Measurements from ENCODE around the gene OPCML. TPM values are rescaled to one million over a fixed set of nuclear protein-coding genes. Genes with fewer than 3 reads are reported as not detected.

The OPCML gene
- total and polyA plus RNA-seq, 2 donors (not counting 1 experiment from before 2014, with no cell fraction given), result not detected

- H3K27ac ChIP-seq (ENCODE audit: low read length in 2 of 2), result no peak overlapping the region
- H3K9ac ChIP-seq (ENCODE audit: low read length), result no peak overlapping the region
- POLR2A ChIA-PET, result no interaction called here
- intact Hi-C loops (cut with micrococcal nuclease), result no loop called here
- H3K79me2 ChIP-seq (ENCODE audit: control insufficient read depth, insufficient read depth, low read length), result no peaks in the 10 kb centered on the region
- Mint-ChIP-seq H3K27ac (no peak overlapping the region), H3K9me3 (ENCODE audit: insufficient read depth) (peaks cover 8% of the 10 kb centered on the region), H3K27me3 (no peaks in the 10 kb centered on the region), H3K4me3 (no peak overlapping the region), H3K4me1 (no peaks in the 10 kb centered on the region)
- CTCF ChIA-PET, result no interaction called here
- H2AFZ ChIP-seq (ENCODE audit: insufficient read depth, low read depth, low read length, poor library complexity, severe bottlenecking), result no peak overlapping the region
- H3K4me1 ChIP-seq (ENCODE audit: control insufficient read depth in 2 of 2, insufficient read depth in 2 of 2, low read length in 2 of 2), result no peaks in the 10 kb centered on the region
- no peaks in the 10 kb centered on the region for H4K20me1 ChIP-seq (ENCODE audit: control insufficient read depth, insufficient read depth, low read length, poor library complexity, severe bottlenecking)
- H3K9me3 ChIP-seq (ENCODE audit: control extremely low read depth in 1 of 3, control insufficient read depth in 2 of 3, insufficient read depth in 1 of 3, low read length in 2 of 3), result no peaks in the 10 kb centered on the region
- WGBS (ENCODE audit: insufficient coverage), result 100% methylated on average over 1 of the region's 2 CpGs
- TF ChIP-seq EZH2 (IDR thresholded peaks at IDR 0.05; ENCODE audit: borderline replicate concordance, insufficient read depth, low read depth, low read length, poor library complexity, severe bottlenecking) (no peak), CTCF (IDR thresholded peaks at IDR 0.05) (no peak)
- no peak overlapping the region for H3K4me2 ChIP-seq (replicated peaks; ENCODE audit: low read depth, low read length, poor library complexity, severe bottlenecking)
- H3K4me3 ChIP-seq (ENCODE audit: control extremely low read depth in 1 of 5, extremely low read depth in 1 of 5, insufficient read depth in 1 of 5, low read depth in 2 of 5, low read length in 4 of 5), result no peak overlapping the region
- DNase-seq (no peak), ATAC-seq (ENCODE audit: low read depth) (no peak)
- H3K27me3 ChIP-seq (replicated peaks in 1 of 4; ENCODE audit: control extremely low read depth in 1 of 4, control insufficient read depth in 3 of 4, insufficient read depth in 4 of 4, low read length in 3 of 4), result no peaks in the 10 kb centered on the region
- H3K36me3 ChIP-seq (replicated peaks in 1 of 2; ENCODE audit: control extremely low read depth in 1 of 2, control insufficient read depth in 1 of 2, extremely low read depth in 1 of 2, insufficient read depth in 2 of 2, low read length in 1 of 2), result no peaks in the 10 kb centered on the region
Observed at GRCh38 chr11:132563050-132563449, 969.3 kb downstream of the OPCML start.

DNA sequence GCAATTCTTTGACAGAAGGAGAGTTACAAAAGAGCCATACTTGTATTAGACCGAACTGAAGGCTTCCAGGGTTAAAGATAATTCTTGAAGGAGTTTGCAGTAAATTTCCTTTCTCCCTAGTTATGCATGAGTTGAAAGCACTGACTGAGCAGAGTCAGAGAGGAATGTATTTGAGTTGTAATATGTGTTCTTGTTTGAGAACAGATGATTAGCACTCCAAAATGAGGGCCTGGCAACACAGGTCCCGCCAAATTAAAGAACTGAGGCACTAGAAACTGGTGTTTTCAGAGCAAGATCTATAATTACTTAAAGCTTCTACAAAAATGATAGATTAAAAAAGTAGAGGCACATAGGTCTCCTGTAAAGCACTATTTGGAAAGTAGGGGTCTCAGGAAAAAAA, 970.4 kb downstream of the OPCML start:
- no peaks in the 10 kb centered on the region for H3K27me3 Mint-ChIP-seq
- no peaks in the 10 kb centered on the region for H3K4me1 ChIP-seq (ENCODE audit: control insufficient read depth in 2 of 2, insufficient read depth in 2 of 2, low read length in 2 of 2)
- H3K36me3 ChIP-seq (replicated peaks in 1 of 2; ENCODE audit: control extremely low read depth in 1 of 2, control insufficient read depth in 1 of 2, extremely low read depth in 1 of 2, insufficient read depth in 2 of 2, low read length in 1 of 2), result no peaks in the 10 kb centered on the region
- no peaks in the 10 kb centered on the region for H3K9me3 ChIP-seq (ENCODE audit: control extremely low read depth in 1 of 3, control insufficient read depth in 2 of 3, insufficient read depth in 1 of 3, low read length in 2 of 3)
- no peak for TF ChIP-seq CTCF (IDR thresholded peaks at IDR 0.05)
- no peak for TF ChIP-seq EZH2 (IDR thresholded peaks at IDR 0.05; ENCODE audit: borderline replicate concordance, insufficient read depth, low read depth, low read length, poor library complexity, severe bottlenecking)
- intact Hi-C loops (cut with micrococcal nuclease), result no loop called here
- H3K9me3 Mint-ChIP-seq (ENCODE audit: insufficient read depth), result peaks cover 6% of the 10 kb centered on the region
- no peak overlapping the region for H3K9ac ChIP-seq (ENCODE audit: low read length)
- ATAC-seq (ENCODE audit: low read depth) (no peak), DNase-seq (no peak)
- no peaks in the 10 kb centered on the region for H3K79me2 ChIP-seq (ENCODE audit: control insufficient read depth, insufficient read depth, low read length)
- H2AFZ ChIP-seq (ENCODE audit: insufficient read depth, low read depth, low read length, poor library complexity, severe bottlenecking), result no peak overlapping the region
- ChIA-PET POLR2A (no interaction called here), CTCF (no interaction called here)
- no peak overlapping the region for H3K4me2 ChIP-seq (replicated peaks; ENCODE audit: low read depth, low read length, poor library complexity, severe bottlenecking)
- no peaks in the 10 kb centered on the region for H3K4me1 Mint-ChIP-seq
- WGBS (ENCODE audit: insufficient coverage), result no CpG with 5 or more reads among the region's 2 CpGs
- no peak overlapping the region for H3K4me3 Mint-ChIP-seq
- H4K20me1 ChIP-seq (ENCODE audit: control insufficient read depth, insufficient read depth, low read length, poor library complexity, severe bottlenecking), result no peaks in the 10 kb centered on the region
- no peak overlapping the region for H3K4me3 ChIP-seq (ENCODE audit: control extremely low read depth in 1 of 5, extremely low read depth in 1 of 5, insufficient read depth in 1 of 5, low read depth in 2 of 5, low read length in 4 of 5)
- H3K27ac ChIP-seq (ENCODE audit: low read length in 2 of 2), result no peak overlapping the region
- H3K27me3 ChIP-seq (replicated peaks in 1 of 4; ENCODE audit: control extremely low read depth in 1 of 4, control insufficient read depth in 3 of 4, insufficient read depth in 4 of 4, low read length in 3 of 4), result no peaks in the 10 kb centered on the region
- no peak overlapping the region for H3K27ac Mint-ChIP-seq
